Measurements from ENCODE around the gene RAB27A.

The RAB27A gene

GRCh38 chr15:55289746-55290527 is at the start of gene RAB27A:
Gene RAB27A (minus strand): TSS chr15:55289813. CDS start chr15:55234934, 54,879 bp downstream.
- peak within 1 kb of the TSS; percentile 75 to 95 (median 89) for H3K4me3 ChIP-seq
- peak within 1 kb of the TSS; percentile 88 to 97 (median 95) for H3K9ac ChIP-seq
- peaks cover 0 to 34% (median 9%) of the 10 kb centered on the region in 11 experiments; a peak in 10 of 22 replicates for H3K36me3 ChIP-seq
- TF ChIP-seq Cebpa-rat (IDR thresholded peaks at IDR 0.05), result no peak
- H3K4me2 ChIP-seq, result peak within 1 kb of the TSS; percentile 83 to 97 (median 94)
- peaks cover 11 to 44% (median 37%) of the 10 kb centered on the region in 10 experiments for H3K4me1 ChIP-seq
- H4K20me1 ChIP-seq, result no peaks in the 10 kb centered on the region; a peak in 1 of 22 replicates
- H3K27me3 ChIP-seq, result no peaks in the 10 kb centered on the region
- peak within 1 kb of the TSS; percentile 86 to 98 (median 92) for H3K27ac ChIP-seq
- H3K9me3 ChIP-seq (replicated peaks in 1 of 11), result no peaks in the 10 kb centered on the region

- Histone ChIP-seq H3K4me1 (peaks cover 0 to 5% (median 0%) of the 10 kb centered on the region in 10 experiments; a peak in 3 of 20 replicates), H3K27ac (no peak overlapping the region), H3K9ac (no peak overlapping the region), H4K20me1 (no peaks in the 10 kb centered on the region), H3K9me3 (replicated peaks in 1 of 11) (no peaks in the 10 kb centered on the region), H3K4me2 (no peak overlapping the region), H3K4me3 (no peak overlapping the region), H3K27me3 (no peaks in the 10 kb centered on the region), H3K36me3 (peaks cover 63 to 97% (median 80%) of the 10 kb centered on the region in 11 experiments)
- TF ChIP-seq Cebpa-rat (IDR thresholded peaks at IDR 0.05), result no peak
These were observed 47.5 kb upstream of the RAB27A start for GRCh38 chr15:55337160-55337559.

GRCh38 chr15:55334997-55335396 is 45.4 kb upstream of the RAB27A start:
- no peak overlapping the region for H3K4me3 ChIP-seq
- no peaks in the 10 kb centered on the region for H3K9me3 ChIP-seq (replicated peaks in 1 of 11)
- no peak overlapping the region for H3K9ac ChIP-seq
- H3K4me1 ChIP-seq, result no peaks in the 10 kb centered on the region
- no peak overlapping the region for H3K27ac ChIP-seq
- H3K36me3 ChIP-seq, result peaks cover 77 to 100% (median 88%) of the 10 kb centered on the region in 11 experiments
- no peak for TF ChIP-seq Cebpa-rat (IDR thresholded peaks at IDR 0.05)
- H4K20me1 ChIP-seq, result no peaks in the 10 kb centered on the region
- no peak overlapping the region for H3K4me2 ChIP-seq
- H3K27me3 ChIP-seq, result no peaks in the 10 kb centered on the region

GRCh38 chr15:55334371-55334770 is 44.8 kb upstream of the RAB27A start:
- H3K27me3 ChIP-seq, result no peaks in the 10 kb centered on the region
- no peak overlapping the region for H3K9ac ChIP-seq
- H3K4me2 ChIP-seq, result no peak overlapping the region
- no peak overlapping the region for H3K4me3 ChIP-seq
- no peak overlapping the region for H3K27ac ChIP-seq
- no peaks in the 10 kb centered on the region for H4K20me1 ChIP-seq
- H3K36me3 ChIP-seq, result peaks cover 74 to 100% (median 85%) of the 10 kb centered on the region in 11 experiments
- H3K9me3 ChIP-seq (replicated peaks in 1 of 11), result no peaks in the 10 kb centered on the region
- TF ChIP-seq Cebpa-rat (IDR thresholded peaks at IDR 0.05), result no peak
- no peaks in the 10 kb centered on the region for H3K4me1 ChIP-seq

- H3K4me3 ChIP-seq, result no peak overlapping the region
- no peak overlapping the region for H3K9ac ChIP-seq
- H3K4me2 ChIP-seq, result peak overlapping the region in 5 of 11 experiments; percentile 11 to 38 (median 27); a peak in 5 of 22 replicates
- no peaks in the 10 kb centered on the region for H4K20me1 ChIP-seq
- peaks cover 29 to 66% (median 39%) of the 10 kb centered on the region in 11 experiments for H3K36me3 ChIP-seq
- H3K27me3 ChIP-seq, result no peaks in the 10 kb centered on the region
- no peaks in the 10 kb centered on the region for H3K9me3 ChIP-seq (replicated peaks in 1 of 11)
- peaks cover 14 to 31% (median 23%) of the 10 kb centered on the region in 10 experiments; a peak in 18 of 20 replicates for H3K4me1 ChIP-seq
- TF ChIP-seq Cebpa-rat (IDR thresholded peaks at IDR 0.05), result no peak
- peak overlapping the region in 1 of 11 experiments; percentile 33; a peak in 1 of 22 replicates for H3K27ac ChIP-seq
These were observed 37.8 kb upstream of the RAB27A start for GRCh38 chr15:55327387-55327786.

- TF ChIP-seq Cebpa-rat (IDR thresholded peaks at IDR 0.05), result no peak
- H3K9ac ChIP-seq, result no peak overlapping the region
- H3K4me3 ChIP-seq, result no peak overlapping the region
- no peak overlapping the region for H3K4me2 ChIP-seq
- peaks cover 0 to 19% (median 4%) of the 10 kb centered on the region in 11 experiments; a peak in 9 of 22 replicates for H3K36me3 ChIP-seq
- H3K27me3 ChIP-seq, result no peaks in the 10 kb centered on the region
- H4K20me1 ChIP-seq, result no peaks in the 10 kb centered on the region
- no peaks in the 10 kb centered on the region for H3K9me3 ChIP-seq (replicated peaks in 1 of 11)
- H3K27ac ChIP-seq, result no peak overlapping the region
- H3K4me1 ChIP-seq, result peaks cover 30 to 56% (median 48%) of the 10 kb centered on the region in 10 experiments
These were observed 32.9 kb upstream of the RAB27A start for GRCh38 chr15:55322467-55322866.

GRCh38 chr15:55320963-55321362 is 31.4 kb upstream of the RAB27A start:
- Histone ChIP-seq H3K36me3 (peaks cover 1 to 23% (median 10%) of the 10 kb centered on the region in 11 experiments; a peak in 18 of 22 replicates), H3K27ac (no peak overlapping the region; a peak in 1 of 22 replicates), H4K20me1 (no peaks in the 10 kb centered on the region; a peak in 1 of 22 replicates), H3K4me1 (peaks cover 30 to 62% (median 49%) of the 10 kb centered on the region in 10 experiments), H3K4me3 (peak overlapping the region in 1 of 10 experiments; percentile 3; a peak in 3 of 20 replicates), H3K9me3 (replicated peaks in 1 of 11) (no peaks in the 10 kb centered on the region), H3K27me3 (no peaks in the 10 kb centered on the region), H3K9ac (no peak overlapping the region), H3K4me2 (peak overlapping the region; percentile 24 to 94 (median 87); a peak in 18 of 22 replicates)
- no peak for TF ChIP-seq Cebpa-rat (IDR thresholded peaks at IDR 0.05)

GRCh38 chr15:55320238-55320550 is 30.6 kb upstream of the RAB27A start:
- Histone ChIP-seq H3K36me3 (peaks cover 6 to 25% (median 15%) of the 10 kb centered on the region in 11 experiments; a peak in 18 of 22 replicates), H3K27me3 (no peaks in the 10 kb centered on the region), H3K9me3 (replicated peaks in 1 of 11) (no peaks in the 10 kb centered on the region), H4K20me1 (no peaks in the 10 kb centered on the region; a peak in 2 of 22 replicates), H3K27ac (peak overlapping the region in 10 of 11 experiments; percentile 45 to 98 (median 96); a peak in 16 of 22 replicates), H3K4me1 (peaks cover 24 to 61% (median 45%) of the 10 kb centered on the region in 10 experiments), H3K9ac (peak overlapping the region; percentile 10 to 99 (median 58); a peak in 16 of 22 replicates), H3K4me2 (peak overlapping the region; percentile 72 to 94 (median 87)), H3K4me3 (peak overlapping the region; percentile 68 to 85 (median 78); a peak in 18 of 20 replicates)
- TF ChIP-seq Cebpa-rat (IDR thresholded peaks at IDR 0.05), result no peak

GRCh38 chr15:55319537-55320237 is 30.1 kb upstream of the RAB27A start:
- Histone ChIP-seq H3K9ac (peak overlapping the region; percentile 88 to 99 (median 95)), H3K36me3 (peaks cover 7 to 25% (median 14%) of the 10 kb centered on the region in 11 experiments; a peak in 18 of 22 replicates), H4K20me1 (no peaks in the 10 kb centered on the region; a peak in 4 of 22 replicates), H3K9me3 (replicated peaks in 1 of 11) (no peaks in the 10 kb centered on the region), H3K27me3 (no peaks in the 10 kb centered on the region), H3K4me3 (peak overlapping the region; percentile 68 to 85 (median 78)), H3K4me2 (peak overlapping the region; percentile 72 to 94 (median 87)), H3K27ac (peak overlapping the region; percentile 94 to 99 (median 97)), H3K4me1 (peaks cover 24 to 66% (median 42%) of the 10 kb centered on the region in 10 experiments)
- TF ChIP-seq Cebpa-rat (IDR thresholded peaks at IDR 0.05), result no peak
